Measurements from ENCODE around the gene ARHGEF26. TPM values are rescaled to one million over a fixed set of nuclear protein-coding genes. Genes with fewer than 3 reads are reported as not detected.

ARHGEF26 gene
- total and polyA plus RNA-seq, 2 experiments from 2014 or later = 9.4 to 16.9 TPM

- TF ChIP-seq, protein P1, sequence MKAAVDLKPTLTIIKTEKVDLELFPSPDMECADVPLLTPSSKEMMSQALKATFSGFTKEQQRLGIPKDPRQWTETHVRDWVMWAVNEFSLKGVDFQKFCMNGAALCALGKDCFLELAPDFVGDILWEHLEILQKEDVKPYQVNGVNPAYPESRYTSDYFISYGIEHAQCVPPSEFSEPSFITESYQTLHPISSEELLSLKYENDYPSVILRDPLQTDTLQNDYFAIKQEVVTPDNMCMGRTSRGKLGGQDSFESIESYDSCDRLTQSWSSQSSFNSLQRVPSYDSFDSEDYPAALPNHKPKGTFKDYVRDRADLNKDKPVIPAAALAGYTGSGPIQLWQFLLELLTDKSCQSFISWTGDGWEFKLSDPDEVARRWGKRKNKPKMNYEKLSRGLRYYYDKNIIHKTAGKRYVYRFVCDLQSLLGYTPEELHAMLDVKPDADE (IDR thresholded peaks at IDR 0.05) = no peak
- TF ChIP-seq CREB1 (CRISPR knock-in tag; IDR thresholded peaks at IDR 0.05; ENCODE audit: low read depth) = no peak
- TF ChIP-seq EZH2 (IDR thresholded peaks at IDR 0.05; ENCODE audit: low read depth, unreplicated experiment) = no peak
- TF ChIP-seq EZH2phosphoT487 (IDR thresholded peaks at IDR 0.05; ENCODE audit: unreplicated experiment) = no peak
- no peak for TF ChIP-seq CTCF (conservative IDR thresholded peaks at IDR 0.05; ENCODE audit: low read depth in 2 of 2)
- no peak for TF ChIP-seq POLR2AphosphoS5 (IDR thresholded peaks at IDR 0.05; ENCODE audit: low read depth)
Measured at GRCh38 chr3:154236331-154236730, 115.1 kb downstream of the ARHGEF26 start (continued).

- Histone ChIP-seq H3K36me3 (ENCODE audit: insufficient read depth) (no peaks in the 10 kb centered on the region), H3K4me2 (no peak overlapping the region), H3F3A (replicated peaks; ENCODE audit: low read depth) (no peaks in the 10 kb centered on the region), H2AFZ (no peak overlapping the region), H3K27ac (ENCODE audit: low read depth) (no peak overlapping the region), H3K4me1 (ENCODE audit: insufficient read depth) (peaks cover 7% of the 10 kb centered on the region), H3K79me2 (replicated peaks; ENCODE audit: insufficient read depth) (no peaks in the 10 kb centered on the region), H3K27me3 (ENCODE audit: insufficient read depth) (no peaks in the 10 kb centered on the region), H3K4me3 (no peak overlapping the region), H3K9me2 (ENCODE audit: insufficient read depth) (peaks cover 6% of the 10 kb centered on the region; the same call in 1 of the 2 replicates), H4K20me1 (replicated peaks; ENCODE audit: insufficient read depth) (no peaks in the 10 kb centered on the region)
- H3K9me3 Mint-ChIP-seq = no peaks in the 10 kb centered on the region
- H3K4me1 Mint-ChIP-seq = peaks cover 7% of the 10 kb centered on the region
- TF ChIP-seq ZNF114 (CRISPR knock-in tag; IDR thresholded peaks at IDR 0.05) = no peak
- no peak for TF ChIP-seq CREB1 (CRISPR knock-in tag; IDR thresholded peaks at IDR 0.05; ENCODE audit: low read depth)
- TF ChIP-seq STAT1 (IDR thresholded peaks at IDR 0.05; ENCODE audit: unreplicated experiment) = no peak
- no peak for TF ChIP-seq EZH2 (IDR thresholded peaks at IDR 0.05; ENCODE audit: low read depth, unreplicated experiment)
- no peak overlapping the region for H3K4me3 Mint-ChIP-seq
- H3K27me3 Mint-ChIP-seq (ENCODE audit: insufficient read depth, low read depth, poor library complexity) = peaks cover 2% of the 10 kb centered on the region
- ATAC-seq (no peak), DNase-seq (ENCODE audit: low spot score) (no peak)
- no peak overlapping the region for H3K27ac Mint-ChIP-seq
- 0 out of 3 replicates have a peak, but pooled peaks cover 6% of the 10 kb centered on the region for H3K36me3 Mint-ChIP-seq (ENCODE audit: low read depth)
Measured at GRCh38 chr3:154240235-154240634, 119.0 kb downstream of the ARHGEF26 start.

DNA sequence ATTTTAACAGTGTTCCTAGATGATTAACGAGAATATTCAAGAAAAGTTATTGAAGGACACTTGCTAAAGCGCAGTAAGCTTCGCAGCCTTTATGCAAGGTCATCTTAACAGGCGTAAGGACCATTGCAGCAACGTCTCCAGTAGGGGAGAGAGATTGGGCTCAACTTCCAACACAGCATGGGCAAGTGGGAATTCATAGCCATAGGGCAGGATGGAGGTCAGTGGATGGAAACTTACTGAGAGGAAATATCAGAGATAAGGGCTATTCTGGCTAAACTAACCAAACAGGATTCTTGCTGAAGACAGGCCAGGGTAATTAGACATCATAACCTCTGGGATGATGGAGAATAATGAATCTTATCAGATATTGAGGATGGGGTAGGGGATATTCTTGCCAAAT lies 120.3 kb downstream of the ARHGEF26 start:
- Histone ChIP-seq H3F3A (replicated peaks; ENCODE audit: low read depth) (no peaks in the 10 kb centered on the region), H3K36me3 (ENCODE audit: insufficient read depth) (no peaks in the 10 kb centered on the region), H3K4me1 (ENCODE audit: insufficient read depth) (peaks cover 7% of the 10 kb centered on the region), H3K79me2 (replicated peaks; ENCODE audit: insufficient read depth) (no peaks in the 10 kb centered on the region), H4K20me1 (replicated peaks; ENCODE audit: insufficient read depth) (no peaks in the 10 kb centered on the region), H3K9me2 (ENCODE audit: insufficient read depth) (peaks cover 6% of the 10 kb centered on the region; the same call in 1 of the 2 replicates), H3K4me2 (no peak overlapping the region), H2AFZ (no peak overlapping the region), H3K27ac (ENCODE audit: low read depth) (no peak overlapping the region), H3K4me3 (no peak overlapping the region), H3K27me3 (ENCODE audit: insufficient read depth) (no peaks in the 10 kb centered on the region)
- H3K4me1 Mint-ChIP-seq = peaks cover 7% of the 10 kb centered on the region
- peaks cover 2% of the 10 kb centered on the region for H3K27me3 Mint-ChIP-seq (ENCODE audit: insufficient read depth, low read depth, poor library complexity)
- TF ChIP-seq NANOG (IDR thresholded peaks at IDR 0.05; ENCODE audit: borderline replicate concordance) (no peak), STAT1 (IDR thresholded peaks at IDR 0.05; ENCODE audit: unreplicated experiment) (no peak), POLR2AphosphoS5 (IDR thresholded peaks at IDR 0.05; ENCODE audit: low read depth) (no peak), JUNB (IDR thresholded peaks at IDR 0.05; ENCODE audit: unreplicated experiment) (no peak), EZH2 (IDR thresholded peaks at IDR 0.05; ENCODE audit: low read depth, unreplicated experiment) (no peak), CREB1 (CRISPR knock-in tag; IDR thresholded peaks at IDR 0.05; ENCODE audit: low read depth) (no peak), EZH2phosphoT487 (IDR thresholded peaks at IDR 0.05; ENCODE audit: unreplicated experiment) (no peak), ZNF331 (CRISPR knock-in tag; IDR thresholded peaks at IDR 0.05; ENCODE audit: low read depth) (no peak)
- no peak overlapping the region for H3K4me3 Mint-ChIP-seq
- DNase-seq (ENCODE audit: low spot score) (no peak), ATAC-seq (no peak)
- H3K36me3 Mint-ChIP-seq (ENCODE audit: low read depth) = 0 out of 3 replicates have a peak, but pooled peaks cover 6% of the 10 kb centered on the region
- no peak overlapping the region for H3K27ac Mint-ChIP-seq
- no peaks in the 10 kb centered on the region for H3K9me3 Mint-ChIP-seq

Measured in GM23338 (cell line).